MM.1S (cell line): ENCODE results near the gene ZNF106.

Experiments
- DNase-seq: peaks from one replicate; pipeline ENCODE4 v3.0.0-alpha.2; 2015
- H2AFZ ChIP-seq: fragments of 300-600 bp; sonication (generic); 2 replicates; pipeline ENCODE4 v1.6.0; 2016; ENCODE audit warnings: antibody characterized with exemption, low read length
- H3F3A ChIP-seq: fragments of 300-600 bp; sonication (generic); 2 replicates; pipeline ENCODE4 v1.6.1; 2016; ENCODE audit warnings: mild to moderate bottlenecking, antibody characterized with exemption, low read length, moderate library complexity, mixed read lengths; ENCODE audit not compliant: insufficient read depth
- H3K27ac ChIP-seq: fragments of 300-600 bp; sonication (generic); 2 replicates; pipeline ENCODE4 v1.5.1; 2016; ENCODE audit warnings: mild to moderate bottlenecking, low read length
- H3K27me3 ChIP-seq: fragments of 300-600 bp; sonication (generic); replicated peaks from 2 replicates; pipeline ENCODE4 v1.6.0; 2016; ENCODE audit warnings: low read length; ENCODE audit not compliant: insufficient read depth
- H3K36me3 ChIP-seq: fragments of 300-600 bp; sonication (generic); replicated peaks from 2 replicates; pipeline ENCODE4 v1.6.1; 2016; ENCODE audit warnings: mild to moderate bottlenecking, low read length, mixed read lengths; ENCODE audit not compliant: insufficient read depth
- H3K4me1 ChIP-seq: fragments of 300-600 bp; sonication (generic); 2 replicates; pipeline ENCODE4 v1.6.1; 2016; ENCODE audit warnings: low read length, mixed read lengths
- H3K4me2 ChIP-seq: fragments of 300-600 bp; sonication (generic); 2 replicates; pipeline ENCODE4 v1.6.0; 2016; ENCODE audit warnings: low read depth, low read length
- H3K4me3 ChIP-seq: fragments of 300-600 bp; sonication (generic); 2 replicates; pipeline ENCODE4 v1.5.1; 2016; ENCODE audit warnings: low read length, mixed read lengths
- H3K79me2 ChIP-seq: fragments of 300-600 bp; sonication (generic); 2 replicates; pipeline ENCODE4 v1.6.1; 2016; ENCODE audit warnings: mixed run types, low read length, mixed read lengths
- H3K9ac ChIP-seq: fragments of 300-600 bp; sonication (generic); 2 replicates; pipeline ENCODE4 v1.6.1; 2016; ENCODE audit warnings: low read length, mixed read lengths
- H3K9me2 ChIP-seq: fragments of 300-600 bp; sonication (generic); replicated peaks from 2 replicates; pipeline ENCODE4 v1.6.1; 2016; ENCODE audit warnings: mild to moderate bottlenecking, low read length, mixed read lengths; ENCODE audit not compliant: insufficient read depth
- H3K9me3 ChIP-seq: fragments of 300-600 bp; sonication (generic); replicated peaks from 2 replicates; pipeline ENCODE4 v1.6.1; 2016; ENCODE audit warnings: mild to moderate bottlenecking, low read length, mixed read lengths; ENCODE audit not compliant: insufficient read depth
- H4K20me1 ChIP-seq: fragments of 300-600 bp; sonication (generic); 2 replicates; pipeline ENCODE4 v1.6.1; 2016; ENCODE audit warnings: mild to moderate bottlenecking, low read length, moderate library complexity, mixed read lengths; ENCODE audit not compliant: insufficient read depth
- EZH2 ChIP-seq: fragments of 300-600 bp; sonication (generic); optimal IDR thresholded peaks from 2 replicates; pipeline ENCODE3; 2017; ENCODE audit warnings: low read depth, mild to moderate bottlenecking, antibody characterized with exemption, low read length, mixed read lengths
- EZH2phosphoT487 ChIP-seq: fragments of 300-600 bp; sonication (generic); IDR thresholded peaks from 2 replicates; pipeline ENCODE4 v1.6.1; 2018; ENCODE audit warnings: antibody characterized with exemption, low read length
- TF ChIP-seq, protein P1 (sequence below): fragments of 300-600 bp; sonication (generic); IDR thresholded peaks from 2 replicates; pipeline ENCODE4 v1.5.1; 2016; ENCODE audit warnings: antibody characterized with exemption, low read length, mixed read lengths

ZNF106 gene

DNA sequence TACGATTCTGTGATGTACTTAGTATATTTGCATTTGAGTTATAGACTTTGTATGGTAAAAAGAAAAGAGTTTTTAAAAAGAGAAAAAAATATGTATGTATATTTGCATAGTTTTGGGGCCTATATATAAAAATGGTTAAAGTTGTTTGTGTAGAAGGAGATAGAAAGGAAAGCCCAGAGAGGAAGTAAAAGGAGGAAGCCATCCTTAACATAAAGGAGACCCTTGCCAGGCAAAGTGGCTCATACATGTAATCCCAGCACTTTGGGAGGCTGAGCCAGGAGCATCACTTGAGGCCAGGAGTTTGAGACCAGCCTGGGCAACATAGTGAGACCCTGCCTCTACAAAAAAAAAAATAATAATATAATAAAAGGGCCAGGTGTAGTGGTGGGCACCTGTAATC is 12.9 kb upstream of the ZNF106 start:
- Histone ChIP-seq H3K4me2 (no peak overlapping the region), H3K4me3 (no peak overlapping the region), H3K36me3 (no peaks in the 10 kb centered on the region), H3K9ac (no peak overlapping the region), H3K9me2 (no peaks in the 10 kb centered on the region), H3K79me2 (peaks cover 24% of the 10 kb centered on the region), H3F3A (no peaks in the 10 kb centered on the region), H2AFZ (no peak overlapping the region), H4K20me1 (no peaks in the 10 kb centered on the region), H3K27ac (no peak overlapping the region), H3K27me3 (no peaks in the 10 kb centered on the region), H3K4me1 (peaks cover 4% of the 10 kb centered on the region; the same call in 1 of the 2 replicates), H3K9me3 (no peaks in the 10 kb centered on the region)
- DNase-seq: no peak
- no peak for TF ChIP-seq EZH2phosphoT487
- no peak for TF ChIP-seq EZH2
- TF ChIP-seq, protein P1, sequence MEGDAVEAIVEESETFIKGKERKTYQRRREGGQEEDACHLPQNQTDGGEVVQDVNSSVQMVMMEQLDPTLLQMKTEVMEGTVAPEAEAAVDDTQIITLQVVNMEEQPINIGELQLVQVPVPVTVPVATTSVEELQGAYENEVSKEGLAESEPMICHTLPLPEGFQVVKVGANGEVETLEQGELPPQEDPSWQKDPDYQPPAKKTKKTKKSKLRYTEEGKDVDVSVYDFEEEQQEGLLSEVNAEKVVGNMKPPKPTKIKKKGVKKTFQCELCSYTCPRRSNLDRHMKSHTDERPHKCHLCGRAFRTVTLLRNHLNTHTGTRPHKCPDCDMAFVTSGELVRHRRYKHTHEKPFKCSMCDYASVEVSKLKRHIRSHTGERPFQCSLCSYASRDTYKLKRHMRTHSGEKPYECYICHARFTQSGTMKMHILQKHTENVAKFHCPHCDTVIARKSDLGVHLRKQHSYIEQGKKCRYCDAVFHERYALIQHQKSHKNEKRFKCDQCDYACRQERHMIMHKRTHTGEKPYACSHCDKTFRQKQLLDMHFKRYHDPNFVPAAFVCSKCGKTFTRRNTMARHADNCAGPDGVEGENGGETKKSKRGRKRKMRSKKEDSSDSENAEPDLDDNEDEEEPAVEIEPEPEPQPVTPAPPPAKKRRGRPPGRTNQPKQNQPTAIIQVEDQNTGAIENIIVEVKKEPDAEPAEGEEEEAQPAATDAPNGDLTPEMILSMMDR: no peak

- no peak overlapping the region for H2AFZ ChIP-seq
- H3K79me2 ChIP-seq: peaks cover 24% of the 10 kb centered on the region
- H3K9ac ChIP-seq: no peak overlapping the region
- no peak for DNase-seq
- H3K27me3 ChIP-seq: no peaks in the 10 kb centered on the region
- peaks cover 4% of the 10 kb centered on the region; the same call in 1 of the 2 replicates for H3K4me1 ChIP-seq
- H3K27ac ChIP-seq: no peak overlapping the region
- H3F3A ChIP-seq: no peaks in the 10 kb centered on the region
- no peaks in the 10 kb centered on the region for H3K9me3 ChIP-seq
- H4K20me1 ChIP-seq: no peaks in the 10 kb centered on the region
- no peaks in the 10 kb centered on the region for H3K36me3 ChIP-seq
- TF ChIP-seq, protein P1: no peak
- TF ChIP-seq EZH2phosphoT487 (no peak), EZH2 (no peak)
- no peak overlapping the region for H3K4me3 ChIP-seq
- H3K9me2 ChIP-seq: no peaks in the 10 kb centered on the region
- no peak overlapping the region for H3K4me2 ChIP-seq
Observed at GRCh38 chr15:42502477-42502876, 11.5 kb upstream of the ZNF106 start.

DNA sequence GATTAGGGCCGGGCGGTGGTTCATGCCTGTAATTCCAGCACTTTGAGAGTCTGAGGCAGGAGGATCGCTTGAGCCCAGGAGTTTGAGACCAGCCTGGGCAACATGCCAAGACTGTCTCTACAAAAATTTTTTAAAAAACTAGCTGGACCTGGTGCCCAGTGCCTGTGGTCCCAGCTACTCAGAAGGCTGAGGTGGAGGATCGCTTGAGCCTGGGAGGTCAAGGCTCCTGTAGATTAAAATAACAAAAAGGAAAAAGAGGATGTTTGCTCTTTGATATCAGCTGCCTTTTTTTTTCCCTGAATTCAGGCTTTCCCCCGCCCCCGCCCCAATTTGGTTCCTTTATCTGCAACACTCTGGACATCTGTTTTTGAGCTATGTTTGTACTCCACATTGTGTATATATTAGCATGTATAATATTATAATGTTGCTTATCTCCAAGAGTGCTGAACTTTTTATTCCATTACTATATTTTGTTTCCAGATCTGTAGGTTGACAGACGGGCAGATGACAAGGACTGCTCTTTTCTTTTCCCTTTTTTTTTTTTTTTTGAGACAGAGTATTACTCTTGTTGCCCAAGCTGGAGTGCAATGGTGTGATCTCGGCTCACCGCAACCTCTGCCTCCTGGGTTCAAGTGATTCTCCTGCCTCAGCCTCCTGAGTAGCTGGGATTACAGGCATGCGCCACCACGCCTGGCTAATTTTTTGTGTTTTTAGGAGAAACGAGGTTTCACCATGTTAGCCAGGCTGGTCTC is 9.1 kb upstream of the ZNF106 start:
- H3K36me3 ChIP-seq: no peaks in the 10 kb centered on the region
- no peak overlapping the region for H3K9ac ChIP-seq
- H3F3A ChIP-seq: no peaks in the 10 kb centered on the region
- no peak overlapping the region for H3K4me3 ChIP-seq
- no peaks in the 10 kb centered on the region for H4K20me1 ChIP-seq
- H3K27me3 ChIP-seq: no peaks in the 10 kb centered on the region
- H3K9me2 ChIP-seq: no peaks in the 10 kb centered on the region
- TF ChIP-seq EZH2: no peak
- TF ChIP-seq, protein P1: no peak
- TF ChIP-seq EZH2phosphoT487: no peak
- H3K4me2 ChIP-seq: no peak overlapping the region
- H3K27ac ChIP-seq: no peak overlapping the region
- peaks cover 6% of the 10 kb centered on the region for H3K4me1 ChIP-seq
- peaks cover 39% of the 10 kb centered on the region for H3K79me2 ChIP-seq
- no peak for DNase-seq
- H2AFZ ChIP-seq: no peak overlapping the region
- H3K9me3 ChIP-seq: no peaks in the 10 kb centered on the region
